Rectal smooth muscle tissue (tissue), 1 donor: ENCODE results near the gene POMGNT1.

Experiments
- H3K27ac ChIP-seq: one replicate; pipeline ENCODE4 v1.7.0; 2013; ENCODE audit warnings: low read depth, low read length, inconsistent platforms
- H3K27me3 ChIP-seq: one replicate; pipeline ENCODE4 v1.7.0; 2013; ENCODE audit warnings: low read length; ENCODE audit not compliant: control insufficient read depth, insufficient read depth
- H3K36me3 ChIP-seq: one replicate; pipeline ENCODE4 v1.7.0; 2013; ENCODE audit warnings: low read length; ENCODE audit not compliant: control insufficient read depth, insufficient read depth
- H3K4me1 ChIP-seq: one replicate; pipeline ENCODE4 v1.7.0; 2013; ENCODE audit warnings: low read length; ENCODE audit not compliant: control insufficient read depth, insufficient read depth
- H3K4me3 ChIP-seq: one replicate; pipeline ENCODE4 v1.7.0; 2013; ENCODE audit warnings: low read length
- H3K9ac ChIP-seq: one replicate; pipeline ENCODE4 v1.7.0; 2013; ENCODE audit warnings: low read length

The POMGNT1 gene

DNA sequence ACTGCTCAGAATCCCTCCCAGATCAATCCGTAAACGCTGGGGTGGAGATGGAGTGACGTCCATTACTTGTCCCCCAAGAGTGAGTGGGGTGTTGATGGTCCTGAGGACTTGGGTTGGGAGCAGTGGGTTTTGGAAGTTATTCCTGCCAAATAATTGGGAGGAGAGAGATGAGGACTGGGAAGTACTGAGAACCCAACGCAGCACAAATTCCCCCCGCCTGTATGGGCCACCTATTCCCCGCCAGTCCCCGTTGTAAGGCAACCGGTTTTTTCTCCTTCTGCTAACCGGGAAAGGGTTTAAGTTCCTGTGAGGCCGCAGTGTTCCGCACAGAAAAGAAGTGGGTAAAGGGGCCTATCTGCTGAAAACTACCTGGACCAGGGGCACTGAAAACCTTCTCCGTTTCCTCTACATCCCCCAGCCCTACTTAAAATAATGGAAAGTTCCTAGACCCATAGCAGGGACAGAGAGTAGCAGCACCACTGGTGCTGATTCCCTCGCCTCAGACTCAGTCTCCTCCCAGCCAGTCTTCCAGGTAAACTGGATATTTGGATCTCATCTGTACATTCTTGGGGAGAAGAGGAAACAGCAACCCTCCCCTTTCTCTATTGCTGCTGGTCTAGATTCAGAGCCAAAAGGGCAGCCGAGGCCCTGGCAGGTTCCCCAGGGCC is 5.6 kb upstream of the POMGNT1 start:
- Histone ChIP-seq H3K4me3 (peak overlapping the region; percentile 86), H3K4me1 (peaks cover 4% of the 10 kb centered on the region), H3K9ac (peak overlapping the region; percentile 42), H3K27me3 (no peaks in the 10 kb centered on the region), H3K27ac (peak overlapping the region; percentile 65), H3K36me3 (no peaks in the 10 kb centered on the region)

DNA sequence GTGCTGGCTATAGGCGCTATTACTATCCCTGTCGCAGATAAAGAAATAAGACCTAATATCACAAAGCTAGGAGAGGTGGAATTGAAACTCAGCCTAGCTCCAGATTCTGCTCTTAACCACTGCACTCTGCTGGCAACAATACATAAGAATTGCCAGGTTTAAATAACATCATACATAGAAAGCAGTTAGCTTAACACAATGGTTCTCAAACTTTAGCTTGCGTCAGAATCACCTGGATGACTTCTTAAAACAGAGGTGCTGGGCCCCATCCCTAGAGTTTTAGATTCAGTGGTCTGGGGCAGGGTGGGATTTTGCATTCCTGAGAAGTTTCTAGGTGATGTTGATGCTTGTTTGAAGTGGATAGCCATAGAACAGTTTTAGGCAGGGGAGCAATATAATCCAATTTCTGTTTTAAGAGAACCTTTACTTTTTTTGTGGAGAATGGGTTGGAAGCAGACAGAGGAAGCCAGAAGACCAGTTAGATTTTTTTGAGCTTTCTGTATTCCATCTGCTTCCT is 1.1 kb upstream of the POMGNT1 start:
- H3K27me3 ChIP-seq = no peaks in the 10 kb centered on the region
- H3K9ac ChIP-seq = no peak overlapping the region
- H3K4me3 ChIP-seq = no peak overlapping the region
- no peak overlapping the region for H3K27ac ChIP-seq
- peaks cover 2% of the 10 kb centered on the region for H3K36me3 ChIP-seq
- peaks cover 11% of the 10 kb centered on the region for H3K4me1 ChIP-seq

DNA sequence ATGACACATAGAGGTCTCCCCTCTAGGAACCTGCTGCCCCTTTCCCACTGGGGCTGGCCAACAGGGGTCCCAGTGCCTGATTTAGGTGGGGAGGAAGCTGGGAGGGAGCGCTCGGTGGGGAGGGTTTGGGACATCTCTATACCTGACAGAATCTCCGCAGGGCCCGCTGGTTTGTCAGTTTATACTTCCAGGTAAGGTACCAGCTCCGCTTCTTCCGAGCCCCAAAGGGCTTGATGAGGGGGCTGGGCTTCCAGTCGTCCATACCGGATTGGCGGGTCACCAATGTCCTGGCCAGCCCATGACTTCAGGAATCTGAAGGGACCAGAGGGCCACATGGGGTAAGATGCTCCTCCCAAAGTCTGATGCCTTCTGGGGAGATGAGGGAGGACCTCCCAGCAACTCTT is 672 bp downstream of the POMGNT1 start:
- peak overlapping the region; percentile 91 for H3K4me3 ChIP-seq
- H3K36me3 ChIP-seq = peaks cover 17% of the 10 kb centered on the region
- H3K27ac ChIP-seq = no peak overlapping the region
- H3K4me1 ChIP-seq = peaks cover 8% of the 10 kb centered on the region
- H3K9ac ChIP-seq = peak overlapping the region; percentile 94
- H3K27me3 ChIP-seq = no peaks in the 10 kb centered on the region

DNA sequence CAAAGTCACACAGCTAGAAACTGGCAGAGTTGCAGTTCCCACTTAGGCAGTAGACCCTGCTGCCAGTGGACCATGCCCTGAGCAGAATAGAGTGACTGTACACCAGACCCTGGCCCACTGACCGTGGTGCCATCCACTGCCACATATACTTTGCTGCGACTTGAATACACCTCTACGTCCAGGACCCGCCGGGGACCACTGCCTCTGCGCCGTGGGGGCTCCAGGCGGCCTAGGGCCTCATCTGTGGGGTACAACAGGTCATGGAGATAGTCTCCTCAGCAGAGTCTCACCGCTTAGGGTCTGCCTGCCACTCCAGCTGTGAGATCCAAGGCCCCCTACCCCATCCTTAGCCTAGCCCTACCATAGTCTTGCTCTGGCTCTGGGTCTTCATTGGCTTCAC is 1.6 kb downstream of the POMGNT1 start:
- Histone ChIP-seq H3K9ac (no peak overlapping the region), H3K4me1 (peaks cover 8% of the 10 kb centered on the region), H3K36me3 (peaks cover 19% of the 10 kb centered on the region), H3K4me3 (no peak overlapping the region), H3K27me3 (no peaks in the 10 kb centered on the region), H3K27ac (no peak overlapping the region)

DNA sequence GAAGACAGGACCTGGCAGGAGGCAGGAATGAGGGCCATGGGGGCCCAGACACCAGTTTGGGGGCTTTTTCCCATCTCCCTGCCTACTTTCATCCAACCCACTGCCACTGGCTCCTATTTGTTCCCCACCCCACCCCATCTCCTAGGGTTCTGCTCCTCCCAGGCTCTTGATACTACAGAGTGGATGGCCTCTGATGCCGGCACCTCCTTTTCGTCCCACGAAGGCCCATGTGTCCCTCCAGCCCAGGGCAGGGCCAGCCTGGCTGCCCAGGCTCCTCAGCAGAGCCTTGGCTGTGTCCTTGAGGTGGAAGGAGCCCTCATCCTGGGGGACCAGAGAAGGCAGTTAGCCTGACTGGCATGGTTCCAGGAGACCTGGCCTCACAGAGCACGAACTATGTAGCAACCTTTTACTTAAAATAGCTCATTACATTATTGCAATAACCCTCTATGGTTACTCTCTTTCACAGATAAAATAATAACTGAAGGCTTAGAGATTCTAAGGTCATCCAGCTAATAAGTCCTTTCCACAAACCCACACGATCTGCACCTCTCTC is 3.5 kb downstream of the POMGNT1 start:
- H3K27me3 ChIP-seq = no peaks in the 10 kb centered on the region
- no peak overlapping the region for H3K4me3 ChIP-seq
- H3K27ac ChIP-seq = no peak overlapping the region
- peaks cover 8% of the 10 kb centered on the region for H3K4me1 ChIP-seq
- H3K9ac ChIP-seq = no peak overlapping the region
- H3K36me3 ChIP-seq = peaks cover 27% of the 10 kb centered on the region

DNA sequence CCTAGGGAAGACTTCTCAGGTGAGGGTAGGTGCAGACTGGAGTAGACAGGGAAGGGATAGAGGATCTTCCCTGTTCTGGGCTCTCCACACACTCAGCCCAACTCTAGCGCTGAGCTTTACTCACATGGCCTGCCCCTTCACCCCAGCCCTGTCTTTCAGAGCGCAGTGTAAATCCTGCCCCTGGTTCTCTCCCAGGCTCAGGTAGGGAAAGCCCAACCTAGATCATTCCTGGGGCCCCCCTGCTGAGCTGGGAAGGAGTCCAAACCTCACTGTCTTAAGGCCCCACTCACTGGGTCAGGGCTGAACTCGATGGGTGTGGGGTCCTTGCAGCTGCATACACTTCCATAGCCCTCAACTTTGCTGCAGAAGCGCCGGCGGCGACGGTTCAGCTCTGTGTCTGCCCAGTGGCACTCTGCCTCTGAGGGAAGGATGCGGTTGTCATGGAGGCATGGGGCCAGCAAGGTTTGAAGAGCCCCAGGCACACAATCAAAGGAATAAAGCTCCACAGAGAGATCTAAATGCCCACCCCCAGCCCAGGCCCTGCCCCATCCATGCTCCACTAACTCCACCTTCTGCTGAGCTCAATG is 4.2 kb downstream of the POMGNT1 start:
- Histone ChIP-seq H3K4me3 (no peak overlapping the region), H3K36me3 (peaks cover 28% of the 10 kb centered on the region), H3K27me3 (no peaks in the 10 kb centered on the region), H3K9ac (no peak overlapping the region), H3K4me1 (peaks cover 8% of the 10 kb centered on the region), H3K27ac (no peak overlapping the region)

DNA sequence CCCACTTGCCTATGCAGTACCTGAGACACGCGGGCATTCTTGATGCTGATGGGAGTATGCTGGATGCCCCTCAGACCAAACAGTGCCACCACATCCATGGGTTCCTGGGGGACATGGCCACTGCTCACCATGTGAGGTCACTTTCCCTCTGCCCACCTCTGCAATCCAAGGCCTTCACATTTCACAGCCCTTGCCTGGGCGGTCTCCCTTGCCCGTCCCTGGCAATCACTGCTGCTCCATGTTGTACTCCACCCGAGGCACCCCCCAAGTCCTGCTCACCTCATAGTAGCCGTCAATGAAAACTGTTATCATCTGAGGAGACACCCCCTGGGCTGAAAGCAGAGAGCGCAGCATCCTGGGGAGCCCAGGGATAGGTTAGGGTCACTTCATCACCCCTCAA is 4.9 kb downstream of the POMGNT1 start:
- no peak overlapping the region for H3K27ac ChIP-seq
- H3K36me3 ChIP-seq = peaks cover 28% of the 10 kb centered on the region
- H3K27me3 ChIP-seq = no peaks in the 10 kb centered on the region
- H3K4me3 ChIP-seq = no peak overlapping the region
- peaks cover 8% of the 10 kb centered on the region for H3K4me1 ChIP-seq
- peak overlapping the region; percentile 7 for H3K9ac ChIP-seq

DNA sequence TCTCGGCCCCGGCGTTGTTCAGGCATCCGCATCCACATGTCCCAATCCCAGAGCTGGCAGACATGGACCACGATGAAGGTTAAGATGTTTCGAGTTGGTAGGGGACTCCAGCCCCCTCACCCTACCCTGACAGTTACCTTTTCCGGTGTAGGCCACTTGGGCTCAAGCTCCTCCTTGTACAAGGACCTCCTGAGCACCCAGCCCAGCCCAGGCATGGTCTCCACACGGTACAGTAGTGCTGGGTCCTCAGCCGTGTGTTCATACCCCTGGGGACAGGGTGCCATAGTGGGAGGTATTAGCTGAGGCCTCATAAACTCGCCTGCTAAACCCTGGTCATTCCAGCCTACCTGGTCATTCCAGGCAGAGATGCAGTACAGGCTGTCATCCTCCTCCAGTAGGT is 6.1 kb downstream of the POMGNT1 start:
- H3K9ac ChIP-seq = no peak overlapping the region
- no peak overlapping the region for H3K4me3 ChIP-seq
- H3K27ac ChIP-seq = no peak overlapping the region
- H3K27me3 ChIP-seq = no peaks in the 10 kb centered on the region
- H3K36me3 ChIP-seq = peaks cover 34% of the 10 kb centered on the region
- H3K4me1 ChIP-seq = peaks cover under 1% of the 10 kb centered on the region

DNA sequence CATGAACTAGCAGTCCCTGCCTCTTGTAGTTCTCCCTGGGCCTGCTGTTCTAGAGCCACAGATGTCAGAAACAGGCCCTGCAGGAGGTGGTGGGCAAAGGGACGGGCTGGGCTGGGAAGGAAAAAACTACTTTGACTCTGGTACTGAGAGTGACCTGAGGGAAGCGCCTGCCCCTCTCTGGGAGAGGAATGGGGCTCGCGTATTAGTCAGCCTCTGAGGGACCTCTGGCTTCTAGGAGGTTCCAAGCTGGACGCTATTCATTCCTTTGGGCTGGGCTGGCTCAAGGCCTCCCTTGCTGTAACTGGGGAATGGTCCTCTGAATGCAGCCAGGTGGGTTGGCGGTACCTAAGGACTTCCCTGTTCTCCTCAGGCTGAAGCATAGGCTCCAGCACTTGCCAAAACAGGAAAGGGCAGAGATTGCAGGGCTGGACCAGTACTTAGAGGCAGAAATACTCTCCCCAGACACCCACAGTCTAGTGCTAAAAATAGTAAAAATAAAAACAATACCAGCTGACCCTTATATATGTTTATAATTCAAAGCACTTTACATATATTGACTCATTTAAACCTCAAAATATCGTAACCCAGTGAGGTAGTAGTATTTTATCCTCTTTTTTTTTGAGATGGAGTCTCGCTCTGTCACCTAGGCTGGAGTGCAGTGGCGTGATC is 7.1 kb downstream of the POMGNT1 start:
- Histone ChIP-seq H3K9ac (no peak overlapping the region), H3K4me1 (no peaks in the 10 kb centered on the region), H3K4me3 (no peak overlapping the region), H3K27ac (no peak overlapping the region), H3K27me3 (no peaks in the 10 kb centered on the region), H3K36me3 (peaks cover 35% of the 10 kb centered on the region)

DNA sequence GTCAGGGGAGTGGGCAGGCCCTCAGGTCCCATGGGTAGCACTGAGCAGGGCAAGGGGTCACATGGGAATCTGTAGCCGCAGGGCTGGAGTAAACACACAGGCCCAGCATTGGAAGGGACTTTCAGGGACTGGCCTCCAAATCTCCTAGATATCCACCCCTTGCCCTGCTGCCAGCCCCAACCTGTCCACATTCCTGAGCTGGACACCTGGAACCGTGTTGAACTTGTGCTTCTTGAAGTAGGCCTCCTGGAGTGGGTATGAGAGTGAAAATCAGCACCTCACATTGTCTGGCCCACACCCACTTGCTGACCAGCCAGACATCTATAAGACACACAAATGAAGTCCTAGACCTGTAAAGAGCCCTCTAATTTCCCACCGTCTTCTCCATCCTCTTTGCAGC is 7.7 kb downstream of the POMGNT1 start:
- Histone ChIP-seq H3K27ac (no peak overlapping the region), H3K9ac (no peak overlapping the region), H3K36me3 (peaks cover 35% of the 10 kb centered on the region)

DNA sequence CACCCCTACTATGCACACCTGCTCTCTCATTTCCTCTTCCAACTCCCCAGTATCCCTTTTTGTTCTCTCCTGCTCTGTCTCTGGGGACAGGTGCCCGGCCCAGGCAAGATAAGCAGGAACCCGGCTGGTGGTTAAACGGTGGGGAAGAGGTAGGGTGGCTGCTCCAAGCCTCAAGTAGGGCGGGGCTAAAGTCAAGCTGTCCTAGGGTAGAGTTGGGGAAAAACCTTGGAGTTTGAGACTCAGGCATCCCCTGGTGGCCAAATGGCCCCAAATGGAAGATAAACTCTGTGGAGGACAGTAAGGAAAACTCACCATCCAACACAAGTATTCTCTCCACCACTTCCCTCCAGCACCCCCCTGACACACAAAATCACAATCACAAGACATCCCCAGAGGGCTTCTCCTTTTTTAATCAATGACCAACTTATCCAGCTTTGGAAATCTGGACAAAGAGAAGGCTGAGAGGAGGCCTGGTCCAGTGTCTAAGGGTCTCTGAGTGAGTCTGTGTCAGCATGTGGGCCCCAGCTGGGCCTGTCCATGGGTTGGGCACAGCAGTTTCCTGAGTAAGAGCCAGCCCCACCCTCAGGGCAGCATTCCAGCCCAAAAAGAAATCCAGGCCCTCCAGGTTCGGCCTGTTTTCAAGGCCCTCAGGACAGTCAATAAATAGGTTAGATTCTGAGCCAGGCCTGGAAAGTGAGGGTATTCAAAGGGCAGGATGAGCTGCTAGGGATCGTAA is 9.8 kb downstream of the POMGNT1 start:
- Histone ChIP-seq H3K9ac (no peak overlapping the region), H3K4me3 (no peak overlapping the region), H3K27ac (no peak overlapping the region), H3K4me1 (peaks cover under 1% of the 10 kb centered on the region), H3K36me3 (peaks cover 27% of the 10 kb centered on the region), H3K27me3 (no peaks in the 10 kb centered on the region)

More for the DNA sequence above, 7.7 kb downstream of the POMGNT1 start:
- no peaks in the 10 kb centered on the region for H3K27me3 ChIP-seq
- H3K4me3 ChIP-seq = no peak overlapping the region
- no peaks in the 10 kb centered on the region for H3K4me1 ChIP-seq
